Pancreas (tissue), 10 donors: Measurements from ENCODE around the gene ARHGEF3. TPM values are rescaled to one million over a fixed set of nuclear protein-coding genes. Genes with fewer than 3 reads are reported as not detected.

Experiments used
- ATAC-seq, 4 donors: fragments of 200-7000 bp; cut with Tn5 transposase; one replicate each; pipeline versions ENCODE4 v1.8.0 to v1.9.1; 2020; ENCODE audit warnings: mild to moderate bottlenecking in 4 of 4, moderate library complexity in 4 of 4
- DNase-seq, 6 donors: peaks; one replicate each; pipeline ENCODE4 v3.0.0-alpha.2; 2020
- FAIRE-seq: peaks from 2 replicates; lab custom pipeline; 2012; peaks lifted over from hg19 to GRCh38; lab: Jason Lieb, UNC
- H3K27ac ChIP-seq, 4 donors: fragments of 200-600 bp; sonication (generic); 1 replicate in 3 of 4; 2 replicates in 1 of 4; pipeline versions ENCODE4 v1.5.0 to v1.8.0; 2020
- H3K27me3 ChIP-seq, 4 donors: fragments of 200-600 bp; one replicate each; pipeline ENCODE4 v1.8.0; 2021
- H3K36me3 ChIP-seq, 3 donors: fragments of 200-600 bp; sonication (generic) in 1 of 3; one replicate each; pipeline versions ENCODE4 v1.5.0 to v1.8.0; 2020 to 2021
- H3K4me1 ChIP-seq, 3 donors: fragments of 200-600 bp; one replicate each; pipeline ENCODE4 v1.8.0; 2021
- H3K4me3 ChIP-seq, 4 donors: fragments of 200-600 bp; sonication (generic) in 2 of 4; one replicate each; pipeline versions ENCODE4 v1.5.0 to v1.8.0; 2020 to 2021
- H3K9me3 ChIP-seq, 4 donors: fragments of 200-600 bp; one replicate each; pipeline ENCODE4 v1.8.0; 2021
- WGBS, 2 donors: extraction: QIAGEN DNeasy Blood & Tissue Kit; methylation state at CpG; one replicate each; pipeline ENCODE4 v1.1.7; 2013; 5-methylcytosine and 5-hydroxymethylcytosine counted together
- intact Hi-C, 3 donors: fragments of 100-400 bp; cut with DNase I; formaldehyde crosslinking; loops; one replicate each; pipeline versions ENCODE4 v1.11.1 to v1.14.2; 2022
- polyA plus RNA-seq, 2 donors: library from polyadenylated mRNA; stranded (reverse); fragments of 200-250 nt; gene quantifications; one replicate each; pipeline ENCODE4 v1.2.3, GENCODE V29; 2013
- total RNA-seq, 6 donors: library from RNA; stranded (reverse); fragmentation: NEBNext Ultra II Directional in 4 of 6; extraction: Animal tissue kit (Norgen Biotek cat#: 25700) in 4 of 6; gene quantifications; one replicate each; pipeline versions ENCODE4 v1.2.1 to v1.2.4, GENCODE V29; 2021 to 2023
- TF ChIP-seq, protein P1 (sequence below), 4 donors: fragments of 200-600 bp; sonication (generic) in 3 of 4; IDR thresholded peaks; one replicate each; pipeline versions ENCODE4 v1.5.0 to v1.8.0; 2021; ENCODE audit warnings: antibody characterized with exemption in 4 of 4
- donor health status: healthy with polysubstance abuse.
- donor health status: DM: no; HTN: no; CAD: no; lungs with moderate emphysema.
- donor health status: DM: no; HTN: no; CAD: no.
- donor health status: control.
- donor health status: control.
- donor health status: Bipolar disorder and iron deficiency.
- donor health status: DM: yes; HTN: yes; CAD: no.
- donor health status: DM: no; HTN: no; CAD: no.
- donor health status: DM: no; HTN: no; CAD: no.
- donor health status: DM: yes; HTN: yes; CAD: no.

The ARHGEF3 gene
- total and polyA plus RNA-seq, 8 donors: 11.4 to 36.5 (median 25.6) TPM

DNA sequence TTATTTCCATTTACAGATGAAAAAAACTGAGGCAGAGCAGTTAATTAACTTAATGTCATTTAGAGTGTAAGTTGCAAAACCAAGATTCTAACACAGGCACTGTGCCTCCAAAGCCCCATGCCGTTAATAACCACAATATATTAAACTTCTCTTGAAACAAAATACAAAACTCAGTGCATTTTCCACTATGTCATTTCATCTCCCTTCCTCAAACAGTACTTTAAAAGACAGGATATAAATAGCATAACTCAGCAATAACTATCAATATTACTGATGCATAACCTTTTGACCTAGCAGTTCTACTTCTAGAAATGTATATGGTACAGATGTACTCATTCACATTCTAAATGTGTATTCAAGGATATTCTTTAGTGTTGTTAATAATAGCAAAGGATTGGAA is 113.6 kb downstream of the ARHGEF3 start:
- ATAC-seq (no peak), DNase-seq (no peak), FAIRE-seq (no peak)
- Histone ChIP-seq H3K27ac (no peak overlapping the region), H3K9me3 (no peaks in the 10 kb centered on the region), H3K4me1 (no peaks in the 10 kb centered on the region), H3K4me3 (no peak overlapping the region), H3K36me3 (no peaks in the 10 kb centered on the region), H3K27me3 (no peaks in the 10 kb centered on the region)
- intact Hi-C loops: no loop called here
- TF ChIP-seq, protein P1, sequence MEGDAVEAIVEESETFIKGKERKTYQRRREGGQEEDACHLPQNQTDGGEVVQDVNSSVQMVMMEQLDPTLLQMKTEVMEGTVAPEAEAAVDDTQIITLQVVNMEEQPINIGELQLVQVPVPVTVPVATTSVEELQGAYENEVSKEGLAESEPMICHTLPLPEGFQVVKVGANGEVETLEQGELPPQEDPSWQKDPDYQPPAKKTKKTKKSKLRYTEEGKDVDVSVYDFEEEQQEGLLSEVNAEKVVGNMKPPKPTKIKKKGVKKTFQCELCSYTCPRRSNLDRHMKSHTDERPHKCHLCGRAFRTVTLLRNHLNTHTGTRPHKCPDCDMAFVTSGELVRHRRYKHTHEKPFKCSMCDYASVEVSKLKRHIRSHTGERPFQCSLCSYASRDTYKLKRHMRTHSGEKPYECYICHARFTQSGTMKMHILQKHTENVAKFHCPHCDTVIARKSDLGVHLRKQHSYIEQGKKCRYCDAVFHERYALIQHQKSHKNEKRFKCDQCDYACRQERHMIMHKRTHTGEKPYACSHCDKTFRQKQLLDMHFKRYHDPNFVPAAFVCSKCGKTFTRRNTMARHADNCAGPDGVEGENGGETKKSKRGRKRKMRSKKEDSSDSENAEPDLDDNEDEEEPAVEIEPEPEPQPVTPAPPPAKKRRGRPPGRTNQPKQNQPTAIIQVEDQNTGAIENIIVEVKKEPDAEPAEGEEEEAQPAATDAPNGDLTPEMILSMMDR (IDR thresholded peaks at IDR 0.05): no peak
- 80 to 85% methylated on average over 1 of the region's 1 CpG for WGBS, 2 donors

DNA sequence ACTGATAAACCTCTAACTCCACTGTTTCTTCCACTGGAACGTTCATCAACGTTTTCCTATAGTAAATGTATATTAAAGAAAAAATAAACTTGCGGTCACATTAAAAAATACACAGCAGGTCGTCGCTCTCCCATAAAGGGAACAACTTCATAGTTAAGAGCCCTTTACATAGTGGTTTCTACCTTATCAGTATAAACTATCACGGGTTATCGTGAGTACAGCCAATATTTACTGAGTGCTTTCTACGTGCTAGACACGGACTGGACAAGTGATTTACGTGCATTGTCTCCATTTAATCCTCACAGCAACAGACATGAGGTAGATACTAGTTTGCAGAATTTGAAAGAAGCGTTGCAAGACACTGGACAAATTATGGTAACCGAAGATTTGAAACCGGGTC is 117.7 kb downstream of the ARHGEF3 start:
- TF ChIP-seq, protein P1 (IDR thresholded peaks at IDR 0.05): no peak
- DNase-seq (no peak), FAIRE-seq (no peak), ATAC-seq (no peak)
- H3K4me1 ChIP-seq: peaks cover 11 to 14% (median 12%) of the 10 kb centered on the region in 3 donors
- no peak overlapping the region for H3K4me3 ChIP-seq
- intact Hi-C loops: no loop called here
- no peak overlapping the region for H3K27ac ChIP-seq
- H3K27me3 ChIP-seq: no peaks in the 10 kb centered on the region
- no peaks in the 10 kb centered on the region for H3K9me3 ChIP-seq
- 79 to 84% methylated on average over 13 of the region's 13 CpGs for WGBS, 2 donors
- no peaks in the 10 kb centered on the region for H3K36me3 ChIP-seq

DNA sequence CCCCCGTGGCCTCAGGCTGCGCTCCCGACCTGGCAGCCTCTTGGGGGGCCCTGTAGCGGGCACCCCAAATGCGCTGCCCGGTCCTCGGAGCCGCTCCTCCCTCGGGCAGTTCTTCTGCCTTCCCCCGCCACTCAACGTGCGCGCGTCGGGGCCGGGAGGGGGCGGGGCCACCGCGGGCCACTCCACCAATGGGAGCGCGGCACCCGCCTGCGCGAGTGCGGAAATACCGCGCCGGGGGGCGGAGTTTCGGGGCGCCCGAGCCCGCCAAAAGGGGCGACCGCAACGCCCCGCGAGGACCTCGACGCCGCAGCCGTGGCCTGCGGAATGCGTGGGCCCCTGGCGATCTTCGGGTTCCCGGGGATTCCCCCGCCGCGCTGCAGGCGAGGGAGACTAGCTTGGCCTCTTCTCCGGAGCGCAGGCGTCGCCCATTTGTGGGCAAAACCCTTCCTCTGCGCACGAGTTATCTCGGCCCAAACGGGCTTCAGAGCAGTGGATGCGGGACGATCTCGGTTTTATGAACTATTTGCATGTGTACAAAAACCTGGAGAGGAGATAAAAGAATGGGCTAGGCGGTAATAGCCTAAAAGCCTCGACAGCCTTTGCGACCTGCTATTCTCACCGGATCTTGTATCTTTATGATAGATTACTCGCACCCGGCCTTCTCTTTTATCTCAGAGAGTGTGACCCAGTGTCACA is 118.5 kb downstream of the ARHGEF3 start, which contains the start of gene TASOR:
TSS of gene TASOR (minus strand) at position 144 of the 696 bp plus-strand sequence. CDS start 259 bp downstream, outside the sequence.
- FAIRE-seq (no peak), ATAC-seq (peak; percentile 94 to 97 (median 96)), DNase-seq (peak; percentile 79 to 94 (median 88))
- peak within 1 kb of the TSS; percentile 76 to 94 (median 90) for H3K4me3 ChIP-seq
- WGBS, 2 donors: 15 to 19% methylated on average over 49 to 68 of the region's 68 CpGs
- no peaks in the 10 kb centered on the region for H3K36me3 ChIP-seq
- H3K4me1 ChIP-seq: peaks cover 11 to 14% (median 12%) of the 10 kb centered on the region in 3 donors
- intact Hi-C loops: no loop called here
- no peaks in the 10 kb centered on the region for H3K27me3 ChIP-seq
- TF ChIP-seq, protein P1 (IDR thresholded peaks at IDR 0.05): no peak
- peak within 1 kb of the TSS; percentile 96 to 100 (median 98) for H3K27ac ChIP-seq
- H3K9me3 ChIP-seq: no peaks in the 10 kb centered on the region

DNA sequence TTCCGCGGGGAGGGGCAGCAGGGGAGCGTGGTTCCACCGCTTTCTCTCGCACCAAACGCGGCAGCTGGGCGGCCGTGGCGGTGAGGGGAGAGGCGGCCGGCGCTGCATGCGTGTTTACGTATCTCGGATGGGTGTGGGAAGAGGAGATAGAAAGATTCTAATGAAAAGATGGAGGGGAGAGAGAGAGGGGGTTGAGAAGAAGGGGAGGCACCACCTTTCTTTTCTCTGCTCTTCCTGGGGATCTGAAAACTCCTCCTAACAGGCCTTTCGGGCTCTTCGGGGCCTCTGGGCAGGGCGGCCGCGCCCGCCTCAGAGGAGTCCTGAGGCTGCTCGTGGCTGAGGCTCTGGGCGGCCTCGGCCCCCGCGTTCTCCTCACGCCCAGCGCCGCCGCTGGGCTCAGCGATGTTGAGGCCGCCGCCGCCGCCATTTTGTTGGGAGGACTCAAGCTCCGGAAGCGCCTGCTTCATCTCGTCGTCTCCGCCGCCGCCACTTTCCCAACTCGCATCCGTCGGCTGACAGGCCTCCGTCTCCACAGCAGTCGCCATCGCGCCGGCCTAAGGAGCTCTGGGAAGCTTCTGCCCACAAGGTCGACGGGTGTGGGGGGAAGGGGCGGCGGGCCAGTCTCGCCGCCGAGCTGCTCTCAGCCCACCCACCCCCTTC is 119.2 kb downstream of the ARHGEF3 start:
- peak overlapping the region; percentile 96 to 100 (median 98) for H3K27ac ChIP-seq
- H3K9me3 ChIP-seq: no peaks in the 10 kb centered on the region
- intact Hi-C loops: no loop called here
- ATAC-seq (peak; percentile 71 to 86 (median 79)), FAIRE-seq (no peak), DNase-seq (peak; percentile 66 to 87 (median 76))
- H3K4me1 ChIP-seq: peaks cover 11 to 15% (median 14%) of the 10 kb centered on the region in 3 donors
- peak overlapping the region; percentile 76 to 94 (median 90) for H3K4me3 ChIP-seq
- TF ChIP-seq, protein P1 (IDR thresholded peaks at IDR 0.05): no peak
- WGBS, 2 donors: 0% methylated on average over 36 to 58 of the region's 58 CpGs
- no peaks in the 10 kb centered on the region for H3K27me3 ChIP-seq
- no peaks in the 10 kb centered on the region for H3K36me3 ChIP-seq
